Epithelial cell of esophagus (primary cell): ENCODE data around the gene NDUFAF8.

Source experiments
- DNase-seq: peaks from one replicate; pipeline ENCODE4 v3.0.0; 2010; ENCODE audit warnings: low read depth
- H3K4me3 ChIP-seq: 2 replicates; pipeline ENCODE4 v1.5.1; 2011; ENCODE audit warnings: mild to moderate bottlenecking, low read length, control low read depth
- TF ChIP-seq, protein P1 (sequence below): IDR thresholded peaks from 2 replicates; pipeline ENCODE4 v1.5.1; 2011; ENCODE audit warnings: low read depth, mild to moderate bottlenecking, low read length, control low read depth, inconsistent platforms; ENCODE audit not compliant: insufficient read depth; ENCODE audit errors: missing control alignments

The NDUFAF8 gene

GRCh38 chr17:81231766-81232581 is 7.1 kb upstream of the NDUFAF8 start:
- DNase-seq, result no peak
- TF ChIP-seq, protein P1, sequence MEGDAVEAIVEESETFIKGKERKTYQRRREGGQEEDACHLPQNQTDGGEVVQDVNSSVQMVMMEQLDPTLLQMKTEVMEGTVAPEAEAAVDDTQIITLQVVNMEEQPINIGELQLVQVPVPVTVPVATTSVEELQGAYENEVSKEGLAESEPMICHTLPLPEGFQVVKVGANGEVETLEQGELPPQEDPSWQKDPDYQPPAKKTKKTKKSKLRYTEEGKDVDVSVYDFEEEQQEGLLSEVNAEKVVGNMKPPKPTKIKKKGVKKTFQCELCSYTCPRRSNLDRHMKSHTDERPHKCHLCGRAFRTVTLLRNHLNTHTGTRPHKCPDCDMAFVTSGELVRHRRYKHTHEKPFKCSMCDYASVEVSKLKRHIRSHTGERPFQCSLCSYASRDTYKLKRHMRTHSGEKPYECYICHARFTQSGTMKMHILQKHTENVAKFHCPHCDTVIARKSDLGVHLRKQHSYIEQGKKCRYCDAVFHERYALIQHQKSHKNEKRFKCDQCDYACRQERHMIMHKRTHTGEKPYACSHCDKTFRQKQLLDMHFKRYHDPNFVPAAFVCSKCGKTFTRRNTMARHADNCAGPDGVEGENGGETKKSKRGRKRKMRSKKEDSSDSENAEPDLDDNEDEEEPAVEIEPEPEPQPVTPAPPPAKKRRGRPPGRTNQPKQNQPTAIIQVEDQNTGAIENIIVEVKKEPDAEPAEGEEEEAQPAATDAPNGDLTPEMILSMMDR, result no peak
- no peak overlapping the region for H3K4me3 ChIP-seq

DNA sequence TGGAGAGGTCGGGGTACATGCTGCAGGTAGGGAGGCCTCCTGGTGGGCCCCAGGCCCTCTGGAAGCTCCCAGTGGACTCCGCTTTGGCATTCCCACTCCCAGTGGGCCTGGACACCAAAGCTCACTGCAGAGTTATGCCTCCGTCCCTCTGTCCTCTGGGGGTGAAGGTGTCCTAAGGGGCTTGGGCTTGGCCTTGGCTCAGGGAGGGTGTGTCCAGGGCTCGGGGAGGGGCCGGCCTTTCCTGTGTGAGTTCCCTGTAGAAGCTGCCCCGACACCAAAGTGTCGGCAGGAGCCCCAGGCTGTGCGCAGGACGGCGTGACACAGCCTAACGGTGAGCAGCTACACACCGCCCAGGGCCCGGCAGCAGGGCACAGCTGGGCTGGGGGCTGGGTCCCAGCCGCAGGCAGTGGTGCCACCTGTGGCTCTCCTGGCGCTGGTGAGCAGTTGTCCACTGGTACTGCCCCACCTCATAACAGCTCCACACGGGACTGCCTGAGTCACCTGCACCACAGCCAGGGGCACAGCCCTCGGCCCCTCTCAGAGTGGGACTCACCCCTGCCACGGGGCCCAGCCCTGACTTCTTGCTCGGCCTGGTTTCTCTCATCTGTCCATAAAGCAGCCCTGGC is 6.4 kb upstream of the NDUFAF8 start:
- TF ChIP-seq, protein P1, result no peak
- H3K4me3 ChIP-seq, result no peak overlapping the region
- DNase-seq, result no peak

GRCh38 chr17:81233316-81233715 is 5.8 kb upstream of the NDUFAF8 start:
- DNase-seq, result no peak
- TF ChIP-seq, protein P1, result no peak
- no peak overlapping the region for H3K4me3 ChIP-seq

DNA sequence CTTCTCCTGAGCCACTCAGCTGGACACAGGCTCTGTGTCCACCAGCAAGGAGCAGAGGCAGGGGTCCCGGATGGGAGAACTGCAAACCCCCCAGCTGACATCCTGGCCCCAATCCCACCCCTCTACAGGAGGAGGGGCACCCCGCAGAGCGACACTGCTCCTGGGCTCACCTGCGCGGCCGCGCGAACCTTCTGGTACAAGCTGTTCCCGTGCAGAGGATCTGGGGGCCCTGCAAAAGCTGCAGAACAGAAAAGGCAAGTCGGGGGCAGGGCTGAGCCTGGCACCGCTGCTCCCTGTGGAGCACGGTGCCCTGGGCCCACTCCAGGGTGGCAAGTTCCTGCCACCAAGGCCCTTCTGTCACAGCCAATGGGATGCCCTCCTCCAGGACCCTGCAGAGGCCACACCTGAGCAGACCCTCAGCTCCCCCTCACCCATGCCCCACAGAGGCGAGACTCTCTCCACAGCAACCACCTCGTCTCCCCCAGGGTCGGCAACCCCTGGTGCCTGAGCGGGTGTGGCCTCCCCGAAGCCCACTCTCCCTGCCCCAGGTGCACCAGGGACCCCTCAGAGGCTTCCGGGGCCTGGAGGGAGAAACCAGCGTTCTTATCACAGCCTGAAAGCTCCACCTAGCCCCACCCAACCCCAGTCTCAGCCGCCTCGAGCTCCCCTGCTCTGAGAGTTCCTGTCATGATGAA is 5.2 kb upstream of the NDUFAF8 start:
- no peak for DNase-seq
- H3K4me3 ChIP-seq, result no peak overlapping the region
- TF ChIP-seq, protein P1, result no peak

- TF ChIP-seq, protein P1, result no peak
- DNase-seq, result no peak
Measured at GRCh38 chr17:81234506-81234855, 4.6 kb upstream of the NDUFAF8 start.

DNA sequence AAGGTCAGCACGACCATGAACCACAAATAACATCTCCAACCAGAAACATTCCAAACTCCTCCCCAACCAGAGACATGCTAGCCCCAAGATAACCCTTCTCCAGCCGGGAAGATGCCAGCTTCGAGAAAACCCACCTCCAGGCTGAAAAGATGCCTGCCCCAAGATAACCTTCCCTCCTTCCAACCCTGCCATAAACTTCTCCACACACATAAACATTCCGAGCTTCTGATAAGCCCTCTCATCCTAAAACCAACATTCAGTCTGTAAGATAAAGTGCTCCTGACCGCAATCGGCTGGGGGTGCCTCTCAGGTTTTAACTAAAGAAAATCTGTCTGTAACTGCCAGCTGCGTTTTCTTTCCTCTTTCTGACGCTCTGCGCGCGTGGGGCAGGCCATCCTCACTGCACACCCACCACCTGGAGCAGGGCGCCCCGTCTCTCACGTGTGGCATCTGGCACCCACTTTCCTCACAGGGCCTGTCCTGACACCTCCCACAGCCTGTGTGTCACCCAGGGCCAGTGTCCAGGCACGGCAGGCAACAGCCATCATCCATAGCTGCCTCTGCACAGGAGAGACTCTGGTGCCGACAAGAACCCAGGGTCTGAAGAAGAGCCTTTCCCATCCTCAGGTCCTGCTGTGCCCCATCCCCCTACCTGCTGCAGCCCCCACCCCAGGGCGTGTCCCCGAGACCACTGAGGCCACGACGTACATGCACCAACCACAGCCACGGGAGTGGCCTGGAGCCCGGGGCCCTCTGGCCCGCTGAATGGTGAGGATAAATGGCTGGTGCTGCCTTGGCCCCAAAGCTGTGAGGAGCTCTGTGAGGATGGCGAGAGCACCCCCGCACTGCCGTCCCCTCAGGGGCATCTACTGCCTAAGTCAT is 3.9 kb upstream of the NDUFAF8 start:
- H3K4me3 ChIP-seq, result no peak overlapping the region
- DNase-seq, result no peak
- TF ChIP-seq, protein P1, result no peak

More at GRCh38 chr17:81234506-81234855, 4.6 kb upstream of the NDUFAF8 start:
- no peak overlapping the region for H3K4me3 ChIP-seq
